Nephron progenitor cell (in vitro differentiated cells): ENCODE data around the gene SIGLEC10.
"Not testable (repeated sequence)": the region's sequence is repeated elsewhere in the genome, so short reads cannot be mapped to it uniquely, and the experiment has no call there.

ENCODE experiments used
- DNase-seq: peaks from one replicate; pipeline ENCODE4 v3.0.0; 2021
- H3K27ac Mint-ChIP-seq: 2 replicates; pipeline ENCODE4 v1.8.0; 2021; ENCODE audit warnings: mild to moderate bottlenecking, moderate library complexity, mixed read lengths
- H3K27me3 Mint-ChIP-seq: 2 replicates; pipeline ENCODE4 v1.8.0; 2021; ENCODE audit warnings: mild to moderate bottlenecking, low read depth, mixed read lengths; ENCODE audit not compliant: poor library complexity
- H3K36me3 Mint-ChIP-seq: 2 replicates; pipeline ENCODE4 v1.8.0; 2021; ENCODE audit warnings: low read depth, mixed read lengths
- H3K4me1 Mint-ChIP-seq: 2 replicates; pipeline ENCODE4 v1.8.0; 2021; ENCODE audit warnings: mixed read lengths
- H3K4me3 Mint-ChIP-seq: 2 replicates; pipeline ENCODE4 v1.8.0; 2021; ENCODE audit warnings: mild to moderate bottlenecking, moderate library complexity, mixed read lengths
- H3K9me3 Mint-ChIP-seq: 2 replicates; pipeline ENCODE4 v1.8.0; 2021; ENCODE audit warnings: mild to moderate bottlenecking, moderate library complexity, mixed read lengths
- CTCF ChIP-seq: fragments of 200-600 bp; sonication (generic); IDR thresholded peaks from 2 replicates; pipeline ENCODE4 v1.5.0; 2021; ENCODE audit warnings: antibody characterized with exemption

Gene SIGLEC10

GRCh38 chr19:51450730-51451307 lies 33.4 kb upstream of the SIGLEC10 start:
- Mint-ChIP-seq H3K27ac (no peak overlapping the region), H3K4me1 (no peaks in the 10 kb centered on the region), H3K4me3 (no peak overlapping the region), H3K27me3 (peaks cover 15% of the 10 kb centered on the region), H3K36me3 (no peaks in the 10 kb centered on the region), H3K9me3 (peaks cover 77% of the 10 kb centered on the region)
- TF ChIP-seq CTCF, result no peak
- DNase-seq, result no peak

- no peak for DNase-seq
- H3K4me1 Mint-ChIP-seq, result no peaks in the 10 kb centered on the region
- peaks cover 10% of the 10 kb centered on the region for H3K27me3 Mint-ChIP-seq
- H3K9me3 Mint-ChIP-seq, result peaks cover 63% of the 10 kb centered on the region
- H3K4me3 Mint-ChIP-seq, result no peak overlapping the region
- H3K27ac Mint-ChIP-seq, result no peak overlapping the region
- TF ChIP-seq CTCF, result no peak
- H3K36me3 Mint-ChIP-seq, result no peaks in the 10 kb centered on the region
These were observed 31.1 kb upstream of the SIGLEC10 start for GRCh38 chr19:51448411-51449016.

- Mint-ChIP-seq H3K27ac (no peak overlapping the region), H3K4me1 (no peaks in the 10 kb centered on the region), H3K36me3 (no peaks in the 10 kb centered on the region), H3K9me3 (peaks cover 58% of the 10 kb centered on the region), H3K4me3 (no peak overlapping the region), H3K27me3 (peaks cover 10% of the 10 kb centered on the region)
- DNase-seq, result no peak
- TF ChIP-seq CTCF, result no peak
These were observed 30.6 kb upstream of the SIGLEC10 start for GRCh38 chr19:51448011-51448410.

- H3K36me3 Mint-ChIP-seq, H3K27ac Mint-ChIP-seq, DNase-seq, H3K4me3 Mint-ChIP-seq, H3K4me1 Mint-ChIP-seq: not testable (repeated sequence)
- peaks cover 12% of the 10 kb centered on the region for H3K27me3 Mint-ChIP-seq
- peaks cover 56% of the 10 kb centered on the region for H3K9me3 Mint-ChIP-seq
These were observed 30.1 kb upstream of the SIGLEC10 start for GRCh38 chr19:51447510-51447909.

GRCh38 chr19:51441410-51442390 lies 24.3 kb upstream of the SIGLEC10 start:
- no peak overlapping the region for H3K4me3 Mint-ChIP-seq
- peaks cover 19% of the 10 kb centered on the region for H3K27me3 Mint-ChIP-seq
- TF ChIP-seq CTCF, result no peak
- H3K4me1 Mint-ChIP-seq, result no peaks in the 10 kb centered on the region
- no peak overlapping the region for H3K27ac Mint-ChIP-seq
- no peaks in the 10 kb centered on the region for H3K36me3 Mint-ChIP-seq
- no peak for DNase-seq
- H3K9me3 Mint-ChIP-seq, result peaks cover 11% of the 10 kb centered on the region

- Mint-ChIP-seq H3K4me3 (no peak overlapping the region), H3K27ac (no peak overlapping the region), H3K4me1 (no peaks in the 10 kb centered on the region), H3K27me3 (peaks cover 24% of the 10 kb centered on the region), H3K9me3 (peaks cover 7% of the 10 kb centered on the region), H3K36me3 (no peaks in the 10 kb centered on the region)
- no peak for DNase-seq
- TF ChIP-seq CTCF, result no peak
These were observed 23.5 kb upstream of the SIGLEC10 start for GRCh38 chr19:51440846-51441409.
